GM12873 (cell line): Measurements from ENCODE around the gene UROS.

Experiments used
- TF ChIP-seq, protein P1 (sequence below): IDR thresholded peaks from 2 replicates; pipeline ENCODE4 v1.5.1; 2012; ENCODE audit warnings: low read depth, mild to moderate bottlenecking, moderate library complexity, low read length, control low read depth; ENCODE audit not compliant: insufficient read depth; ENCODE audit errors: missing control alignments

Gene UROS

GRCh38 chr10:125761961-125762360, 61.1 kb downstream of the UROS start:
- TF ChIP-seq, protein P1, sequence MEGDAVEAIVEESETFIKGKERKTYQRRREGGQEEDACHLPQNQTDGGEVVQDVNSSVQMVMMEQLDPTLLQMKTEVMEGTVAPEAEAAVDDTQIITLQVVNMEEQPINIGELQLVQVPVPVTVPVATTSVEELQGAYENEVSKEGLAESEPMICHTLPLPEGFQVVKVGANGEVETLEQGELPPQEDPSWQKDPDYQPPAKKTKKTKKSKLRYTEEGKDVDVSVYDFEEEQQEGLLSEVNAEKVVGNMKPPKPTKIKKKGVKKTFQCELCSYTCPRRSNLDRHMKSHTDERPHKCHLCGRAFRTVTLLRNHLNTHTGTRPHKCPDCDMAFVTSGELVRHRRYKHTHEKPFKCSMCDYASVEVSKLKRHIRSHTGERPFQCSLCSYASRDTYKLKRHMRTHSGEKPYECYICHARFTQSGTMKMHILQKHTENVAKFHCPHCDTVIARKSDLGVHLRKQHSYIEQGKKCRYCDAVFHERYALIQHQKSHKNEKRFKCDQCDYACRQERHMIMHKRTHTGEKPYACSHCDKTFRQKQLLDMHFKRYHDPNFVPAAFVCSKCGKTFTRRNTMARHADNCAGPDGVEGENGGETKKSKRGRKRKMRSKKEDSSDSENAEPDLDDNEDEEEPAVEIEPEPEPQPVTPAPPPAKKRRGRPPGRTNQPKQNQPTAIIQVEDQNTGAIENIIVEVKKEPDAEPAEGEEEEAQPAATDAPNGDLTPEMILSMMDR: no peak

GRCh38 chr10:125757742-125758141, 65.3 kb downstream of the UROS start:
- TF ChIP-seq, protein P1: no peak

DNA sequence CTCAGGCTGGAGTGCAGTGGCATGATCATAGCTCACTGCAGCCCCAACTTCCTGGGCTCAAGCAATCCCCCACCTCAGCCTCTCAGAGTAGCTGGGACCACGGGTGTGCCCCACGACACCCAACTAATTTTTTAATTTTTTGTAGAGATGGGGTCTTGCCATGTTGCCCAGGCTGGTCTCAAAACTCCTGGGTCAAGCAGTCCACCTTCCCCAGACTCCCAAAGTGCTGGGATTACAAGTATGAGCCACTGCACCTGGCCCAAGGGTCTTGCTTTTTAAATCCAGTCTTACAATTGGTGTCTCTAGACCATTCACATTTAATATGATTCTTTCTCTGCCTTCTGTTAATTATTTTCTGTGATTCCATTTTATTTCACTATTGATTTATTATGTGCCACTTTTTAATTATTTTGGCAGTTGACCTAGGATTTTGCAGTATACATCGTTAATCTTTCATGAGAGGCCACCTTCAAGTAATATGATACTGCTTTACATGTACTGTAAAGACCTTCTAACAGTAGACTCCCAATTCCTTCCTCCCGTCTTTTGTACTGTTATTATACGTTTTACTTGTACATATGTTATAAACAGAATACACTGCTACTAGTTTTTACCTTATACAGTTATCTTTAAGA, 66.1 kb downstream of the UROS start:
- TF ChIP-seq, protein P1: no peak

GRCh38 chr10:125756196-125756595, 66.9 kb downstream of the UROS start:
- TF ChIP-seq, protein P1: no peak

- TF ChIP-seq, protein P1: no peak
Observed at GRCh38 chr10:125747417-125747816, 75.6 kb downstream of the UROS start.

DNA sequence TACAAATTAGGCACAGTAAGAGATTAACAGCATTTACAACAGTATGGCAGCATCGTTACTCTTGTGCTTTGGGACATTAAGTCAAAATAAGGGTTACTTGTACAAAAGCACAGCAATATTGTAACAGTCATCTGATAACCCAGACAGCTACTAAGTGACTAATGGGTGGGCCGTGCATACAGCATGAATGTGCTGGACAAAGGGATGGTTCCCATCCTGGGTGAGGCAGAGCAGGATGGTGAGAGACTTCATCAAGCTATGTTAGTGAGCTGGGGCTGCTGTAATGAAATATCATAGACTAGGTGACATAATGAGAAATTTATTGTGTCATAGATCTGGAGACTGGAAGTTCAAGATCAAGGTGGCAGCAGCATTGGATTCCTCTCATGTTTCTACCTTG, 78.1 kb downstream of the UROS start:
- TF ChIP-seq, protein P1: no peak

- TF ChIP-seq, protein P1: no peak
Observed at GRCh38 chr10:125742465-125742864, 80.6 kb downstream of the UROS start.
